Tibial nerve (tissue), 4 donors: ENCODE data around the gene BCR. TPM values are rescaled to one million over a fixed set of nuclear protein-coding genes. Genes with fewer than 3 reads are reported as not detected.
A peak's percentile ranks its signal among the peaks of the same experiment; 100 is the strongest.

Experiments used
- DNase-seq, 2 donors: peaks; one replicate each; pipeline ENCODE4 v3.0.0-alpha.2; 2019; ENCODE audit warnings: low spot score in 2 of 2
- H3K27ac ChIP-seq, 4 donors: fragments of 200-600 bp; sonication (generic) in 3 of 4; one replicate each; pipeline ENCODE4 v1.5.1; 2017 to 2019; ENCODE audit warnings: mild to moderate bottlenecking in 1 of 4
- H3K27me3 ChIP-seq, 2 donors: fragments of 200-600 bp; sonication (generic) in 1 of 2; one replicate each; pipeline versions ENCODE4 v1.5.1 to v1.6.0; 2017 to 2019
- H3K36me3 ChIP-seq, 3 donors: fragments of 200-600 bp; sonication (generic); one replicate each; pipeline ENCODE4 v1.5.1; 2018 to 2019
- H3K4me1 ChIP-seq, 4 donors: fragments of 200-600 bp; sonication (generic) in 3 of 4; one replicate each; pipeline ENCODE4 v1.5.1; 2017 to 2019
- H3K4me3 ChIP-seq, 4 donors: fragments of 200-600 bp; sonication (generic) in 3 of 4; one replicate each; pipeline ENCODE4 v1.5.1; 2017 to 2019; ENCODE audit warnings: mild to moderate bottlenecking in 1 of 4, moderate library complexity in 1 of 4
- H3K9me3 ChIP-seq, 4 donors: fragments of 200-600 bp; sonication (generic) in 3 of 4; one replicate each; pipeline ENCODE4 v1.5.1; 2017 to 2019
- EP300 ChIP-seq, 2 donors: sonication (generic); formaldehyde crosslinking; IDR thresholded peaks; one replicate each; pipeline ENCODE4 v1.6.1; 2017; ENCODE audit warnings: antibody characterized with exemption in 2 of 2, mild to moderate bottlenecking in 1 of 2
- POLR2A ChIP-seq, 2 donors: fragments of 450-650 bp; IDR thresholded peaks; one replicate each; pipeline ENCODE4 v1.6.1; 2017; ENCODE audit warnings: antibody characterized with exemption in 2 of 2, mild to moderate bottlenecking in 2 of 2, moderate library complexity in 2 of 2
- WGBS, 2 donors: methylation state at CpG; one replicate each; pipeline ENCODE4 v1.1.5; 2018; 5-methylcytosine and 5-hydroxymethylcytosine counted together
- total RNA-seq, 4 donors: library from RNA; depleted of rRNA; stranded (reverse); fragments of >200 nt; gene quantifications; one replicate each; pipeline ENCODE4 v1.1.0, GENCODE V29; 2016
- TF ChIP-seq, protein P1 (sequence below), 5 experiments: fragments of 200-600 bp in 3 of 5; fragments of 450-650 bp in 2 of 5; sonication (generic) in 3 of 5; IDR thresholded peaks; one replicate each; pipeline ENCODE4 v1.5.1; 2016 to 2019; ENCODE audit warnings: antibody characterized with exemption in 5 of 5, mild to moderate bottlenecking in 3 of 5, moderate library complexity in 2 of 5

BCR gene
- total RNA-seq, 4 donors from 2014 or later: 99.0 to 174 (median 120) TPM

DNA sequence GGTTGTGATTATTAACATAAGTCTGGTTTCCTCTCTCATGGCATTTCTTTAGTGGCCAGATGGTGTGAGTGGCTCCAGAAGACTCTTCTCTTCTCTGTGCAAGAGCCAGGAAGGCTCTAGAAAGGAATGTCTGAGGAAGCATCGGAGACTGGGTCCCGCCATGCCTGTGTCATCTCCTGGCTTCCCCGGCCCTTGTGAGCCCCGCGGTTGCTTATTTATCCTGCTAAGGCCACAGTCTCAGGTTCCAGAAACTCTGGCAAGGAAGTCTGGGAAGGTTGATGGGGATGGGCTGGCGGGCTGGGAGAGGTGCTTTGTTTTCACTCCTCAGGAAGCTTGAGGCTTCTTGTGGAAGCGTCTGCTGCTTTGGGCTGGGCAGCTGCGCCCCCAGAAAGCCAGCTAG is 18.9 kb downstream of the BCR start:
- Histone ChIP-seq H3K27ac (no peak overlapping the region), H3K9me3 (no peaks in the 10 kb centered on the region), H3K36me3 (peaks cover 0 to 5% (median 0%) of the 10 kb centered on the region in 3 donors), H3K4me3 (no peak overlapping the region), H3K4me1 (peaks cover 0 to 24% (median 6%) of the 10 kb centered on the region in 4 donors), H3K27me3 (no peaks in the 10 kb centered on the region)
- DNase-seq: no peak
- 68 to 70% methylated on average over 8 of the region's 8 CpGs for WGBS, 2 donors
- TF ChIP-seq POLR2A (IDR thresholded peaks at IDR 0.05) (no peak), EP300 (IDR thresholded peaks at IDR 0.05) (no peak)
- TF ChIP-seq, protein P1, sequence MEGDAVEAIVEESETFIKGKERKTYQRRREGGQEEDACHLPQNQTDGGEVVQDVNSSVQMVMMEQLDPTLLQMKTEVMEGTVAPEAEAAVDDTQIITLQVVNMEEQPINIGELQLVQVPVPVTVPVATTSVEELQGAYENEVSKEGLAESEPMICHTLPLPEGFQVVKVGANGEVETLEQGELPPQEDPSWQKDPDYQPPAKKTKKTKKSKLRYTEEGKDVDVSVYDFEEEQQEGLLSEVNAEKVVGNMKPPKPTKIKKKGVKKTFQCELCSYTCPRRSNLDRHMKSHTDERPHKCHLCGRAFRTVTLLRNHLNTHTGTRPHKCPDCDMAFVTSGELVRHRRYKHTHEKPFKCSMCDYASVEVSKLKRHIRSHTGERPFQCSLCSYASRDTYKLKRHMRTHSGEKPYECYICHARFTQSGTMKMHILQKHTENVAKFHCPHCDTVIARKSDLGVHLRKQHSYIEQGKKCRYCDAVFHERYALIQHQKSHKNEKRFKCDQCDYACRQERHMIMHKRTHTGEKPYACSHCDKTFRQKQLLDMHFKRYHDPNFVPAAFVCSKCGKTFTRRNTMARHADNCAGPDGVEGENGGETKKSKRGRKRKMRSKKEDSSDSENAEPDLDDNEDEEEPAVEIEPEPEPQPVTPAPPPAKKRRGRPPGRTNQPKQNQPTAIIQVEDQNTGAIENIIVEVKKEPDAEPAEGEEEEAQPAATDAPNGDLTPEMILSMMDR (IDR thresholded peaks at IDR 0.05): no peak

DNA sequence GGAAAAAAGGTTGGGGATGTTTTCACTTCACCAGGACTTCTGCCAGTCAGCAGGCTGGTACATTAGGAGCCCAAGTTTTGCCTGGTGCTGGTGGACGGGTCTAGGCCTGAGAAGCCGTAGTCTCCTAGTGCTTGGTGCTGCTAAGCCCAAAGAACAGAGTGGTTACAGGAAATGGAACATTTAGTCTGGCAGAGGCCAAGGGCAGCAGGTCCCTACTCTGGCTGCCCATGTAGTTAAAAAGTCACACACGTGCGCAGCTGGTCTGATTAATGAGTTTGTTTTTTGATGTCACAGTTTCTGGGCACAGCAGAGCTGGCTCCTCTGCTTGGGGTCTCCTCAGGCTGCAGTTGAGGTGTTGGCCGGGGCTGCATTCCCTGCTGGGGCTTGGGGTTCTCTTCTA is 20.6 kb downstream of the BCR start:
- TF ChIP-seq, protein P1 (IDR thresholded peaks at IDR 0.05): no peak
- TF ChIP-seq POLR2A (IDR thresholded peaks at IDR 0.05) (no peak), EP300 (IDR thresholded peaks at IDR 0.05) (no peak)
- Histone ChIP-seq H3K36me3 (peaks cover 0 to 5% (median 0%) of the 10 kb centered on the region in 3 donors), H3K9me3 (no peaks in the 10 kb centered on the region), H3K27ac (no peak overlapping the region), H3K4me3 (no peak overlapping the region), H3K4me1 (peaks cover 0 to 37% (median 20%) of the 10 kb centered on the region in 4 donors), H3K27me3 (no peaks in the 10 kb centered on the region)
- no peak for DNase-seq
- 86% methylated on average over 4 to 5 of the region's 5 CpGs for WGBS, 2 donors

DNA sequence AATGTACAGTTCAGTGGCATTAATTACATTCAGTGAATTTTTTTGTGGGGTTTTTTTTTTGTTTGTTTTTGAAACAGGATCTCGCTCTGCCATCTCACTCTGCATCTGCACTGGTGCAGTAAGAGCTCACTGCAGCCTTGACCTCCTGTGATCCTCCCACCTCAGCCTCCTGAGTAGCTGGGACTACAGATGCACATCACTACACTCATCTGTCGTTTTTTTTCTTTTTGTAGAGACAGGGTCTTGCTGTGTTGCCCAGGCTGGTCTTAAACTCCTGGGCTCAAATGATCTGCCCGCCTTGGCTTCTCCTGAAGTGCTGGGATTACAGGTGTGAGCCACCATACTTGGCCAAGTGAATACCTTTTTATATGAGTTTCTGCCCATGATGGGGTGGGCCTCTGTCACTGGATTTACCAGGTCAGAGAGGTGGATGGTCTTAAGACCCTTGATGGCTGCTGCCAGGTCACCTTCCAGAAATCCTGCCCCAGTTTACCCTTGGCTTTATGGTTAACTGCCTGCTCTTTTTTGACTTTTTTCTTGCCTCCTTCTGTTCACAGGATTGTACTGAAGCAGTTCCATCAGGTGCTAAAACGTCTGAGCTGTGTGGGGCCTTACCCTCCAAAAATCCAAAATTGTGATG is 22.6 kb downstream of the BCR start:
- no peak overlapping the region for H3K4me3 ChIP-seq
- no peaks in the 10 kb centered on the region for H3K9me3 ChIP-seq
- no peak for DNase-seq
- H3K27ac ChIP-seq: peak overlapping the region in 2 of 4 donors; percentile 80 to 82
- TF ChIP-seq POLR2A (IDR thresholded peaks at IDR 0.05) (no peak), EP300 (IDR thresholded peaks at IDR 0.05) (no peak)
- TF ChIP-seq, protein P1 (IDR thresholded peaks at IDR 0.05): no peak
- no peaks in the 10 kb centered on the region for H3K27me3 ChIP-seq
- H3K4me1 ChIP-seq: peaks cover 0 to 41% (median 21%) of the 10 kb centered on the region in 4 donors
- WGBS, 2 donors: 76 to 87% methylated on average over 4 of the region's 4 CpGs
- H3K36me3 ChIP-seq: peaks cover 0 to 5% (median 0%) of the 10 kb centered on the region in 3 donors

DNA sequence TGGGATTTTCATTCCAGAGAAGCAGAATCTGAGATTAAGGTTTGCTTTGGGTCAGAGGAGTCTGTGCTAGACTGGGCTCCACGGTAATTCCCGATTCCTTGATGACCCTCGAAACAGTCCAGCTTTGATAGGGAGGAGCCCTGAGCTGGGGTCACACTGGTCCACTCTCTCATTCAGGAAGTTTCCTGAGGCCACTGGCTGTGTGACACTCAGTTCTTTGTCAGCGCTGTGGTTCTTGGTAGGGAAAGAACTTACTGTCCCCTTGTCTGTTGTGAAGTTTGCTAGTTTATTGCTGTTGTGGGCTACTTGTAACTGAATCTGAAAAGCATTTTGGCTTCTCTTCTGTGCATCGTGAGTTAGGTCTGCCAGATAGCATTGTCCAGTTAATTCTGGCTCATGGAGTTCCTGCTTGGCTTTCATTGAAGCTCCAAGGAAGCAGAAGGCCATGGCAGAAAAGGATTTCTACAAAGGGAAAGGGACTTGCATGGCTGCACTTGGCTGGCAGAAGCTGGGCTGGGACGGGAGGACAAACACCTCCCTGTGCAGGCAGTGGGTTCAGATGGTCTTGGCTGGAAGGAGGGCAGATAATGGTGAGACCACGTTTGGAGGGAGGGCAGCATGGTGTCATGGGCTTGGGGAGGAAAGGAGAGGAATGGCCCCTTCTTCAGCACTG is 23.3 kb downstream of the BCR start:
- Histone ChIP-seq H3K4me1 (peaks cover 0 to 38% (median 21%) of the 10 kb centered on the region in 4 donors), H3K27ac (peak overlapping the region in 3 of 4 donors; percentile 56 to 82 (median 80)), H3K36me3 (peaks cover 0 to 3% (median 0%) of the 10 kb centered on the region in 3 donors), H3K9me3 (no peaks in the 10 kb centered on the region), H3K4me3 (no peak overlapping the region), H3K27me3 (no peaks in the 10 kb centered on the region)
- WGBS, 2 donors: 20 to 51% methylated on average over 7 of the region's 7 CpGs
- peak in 1 of 2 donors; percentile 73 for TF ChIP-seq EP300 (IDR thresholded peaks at IDR 0.05)
- TF ChIP-seq, protein P1 (IDR thresholded peaks at IDR 0.05): no peak
- no peak for DNase-seq

DNA sequence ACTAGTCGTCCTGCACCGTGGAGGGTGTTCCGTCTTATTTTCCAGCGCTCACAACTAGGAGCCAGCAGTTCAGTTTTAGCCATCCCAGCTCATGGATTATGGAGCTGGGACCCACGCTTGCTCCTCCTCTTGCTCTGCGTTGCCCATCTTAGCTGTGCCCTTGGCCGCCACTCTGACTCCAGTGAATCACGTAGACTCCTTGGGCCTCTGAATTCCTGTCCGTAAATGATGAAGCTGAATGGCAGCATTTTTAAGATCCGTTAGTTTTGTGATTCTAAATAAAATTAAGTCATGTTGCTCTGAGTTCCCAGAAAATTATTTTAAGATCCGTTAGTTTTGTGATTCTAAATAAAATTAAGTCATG is 23.8 kb downstream of the BCR start:
- no peak overlapping the region for H3K4me3 ChIP-seq
- TF ChIP-seq EP300 (IDR thresholded peaks at IDR 0.05) (no peak), POLR2A (IDR thresholded peaks at IDR 0.05) (no peak)
- TF ChIP-seq, protein P1 (IDR thresholded peaks at IDR 0.05): no peak
- H3K4me1 ChIP-seq: peaks cover 0 to 34% (median 21%) of the 10 kb centered on the region in 4 donors
- no peak for DNase-seq
- H3K27me3 ChIP-seq: no peaks in the 10 kb centered on the region
- peak overlapping the region in 3 of 4 donors; percentile 56 to 82 (median 80) for H3K27ac ChIP-seq
- H3K36me3 ChIP-seq: no peaks in the 10 kb centered on the region
- WGBS, 2 donors: 73 to 76% methylated on average over 11 of the region's 11 CpGs
- H3K9me3 ChIP-seq: no peaks in the 10 kb centered on the region
